ENCODE results near the gene PDZRN4.
"Not testable (repeated sequence)": the region's sequence is repeated elsewhere in the genome, so short reads cannot be mapped to it uniquely, and the experiment has no call there.

The PDZRN4 gene

DNA sequence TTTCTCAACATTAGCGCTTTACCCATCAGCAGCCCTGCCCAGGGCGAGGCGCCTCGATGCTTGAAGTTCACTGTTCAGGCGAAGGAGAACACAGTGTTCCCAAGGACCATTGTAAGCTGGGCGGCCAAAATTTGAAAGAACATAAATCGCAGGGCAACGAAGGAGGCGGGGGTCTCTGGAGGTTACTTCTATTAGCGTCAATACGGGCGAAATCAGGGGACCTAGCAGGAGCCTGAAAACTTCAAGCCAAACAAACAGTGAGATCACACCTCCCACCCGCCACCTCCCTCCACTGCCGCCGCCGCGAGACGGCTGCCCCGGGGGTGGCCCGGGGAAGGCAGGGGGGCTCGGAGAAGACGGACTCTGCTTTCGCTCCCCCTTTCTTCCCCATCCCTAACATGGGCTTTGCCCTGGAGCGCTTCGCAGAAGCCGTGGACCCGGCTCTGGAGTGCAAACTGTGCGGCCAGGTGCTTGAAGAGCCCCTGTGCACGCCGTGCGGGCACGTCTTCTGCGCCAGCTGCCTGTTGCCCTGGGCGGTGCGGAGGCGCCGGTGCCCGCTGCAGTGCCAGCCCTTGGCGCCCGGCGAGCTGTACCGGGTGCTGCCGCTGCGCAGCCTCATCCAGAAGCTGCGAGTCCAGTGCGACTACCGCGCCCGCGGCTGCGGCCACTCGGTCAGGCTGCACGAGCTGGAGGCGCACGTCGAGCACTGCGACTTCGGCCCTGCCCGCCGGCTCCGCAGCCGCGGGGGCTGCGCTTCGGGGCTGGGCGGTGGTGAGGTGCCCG is at the start of gene PDZRN4:
PDZRN4 (plus strand) TSS at position 263 of the 783 bp plus-strand sequence.
- no peak for DNase-seq

DNA sequence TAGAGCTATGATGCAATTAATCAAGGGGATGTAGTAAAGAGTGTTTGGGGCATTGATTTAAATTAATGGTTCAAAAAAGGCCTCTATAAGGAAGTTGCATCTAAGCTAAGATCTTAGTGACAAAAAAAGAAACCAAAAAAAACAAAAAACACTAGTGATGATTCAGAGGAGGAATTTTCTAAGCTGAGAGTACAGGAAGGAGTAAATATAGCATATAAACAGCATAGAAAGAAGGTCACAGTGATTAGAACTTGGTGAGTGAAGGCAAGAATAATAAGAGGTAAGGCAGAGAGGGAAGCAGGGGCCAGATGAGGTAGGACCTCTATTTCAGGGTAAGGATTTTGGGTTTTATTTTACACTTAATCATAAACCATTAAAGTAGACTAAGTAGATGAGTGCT is 48.0 kb upstream of the PDZRN4 start:
- DNase-seq: no peak

DNA sequence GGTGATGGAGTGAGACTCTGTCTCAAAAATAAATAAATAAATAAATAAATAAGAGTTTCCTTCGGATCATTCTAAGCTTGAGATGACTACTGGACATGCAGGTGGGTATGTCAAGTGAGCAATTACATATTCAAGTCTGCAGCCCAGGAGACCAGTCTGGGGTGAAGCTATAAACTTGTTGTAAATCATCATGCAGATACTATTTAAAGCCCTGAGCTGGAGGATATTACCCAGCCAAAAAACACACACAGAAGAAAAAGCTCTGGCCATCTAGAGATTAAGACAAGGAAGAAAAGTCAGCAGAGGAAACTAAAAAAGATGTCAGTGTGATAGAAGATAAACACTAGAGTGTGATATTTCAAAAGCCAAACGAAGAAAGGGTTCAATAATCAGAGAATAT is 47.0 kb upstream of the PDZRN4 start:
- DNase-seq: no peak

DNA sequence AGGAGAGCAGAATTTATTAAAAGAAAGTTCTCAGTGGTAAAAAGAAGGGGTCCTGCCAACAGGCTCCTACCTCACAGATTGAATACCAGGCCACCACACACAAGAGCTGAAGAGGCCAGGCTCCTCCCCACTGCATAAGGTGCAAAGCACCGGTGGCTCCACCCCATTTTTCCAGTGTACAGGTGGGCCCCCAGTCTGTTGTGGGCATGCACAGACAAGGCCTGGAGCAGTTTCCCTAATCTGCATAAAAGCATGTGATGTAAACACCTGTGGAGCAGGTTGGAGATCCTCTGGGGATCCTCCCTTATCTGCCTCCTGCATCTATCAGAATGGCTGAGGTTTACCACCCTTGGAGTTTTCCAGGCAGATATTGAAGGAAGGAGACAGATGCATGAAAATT is 45.7 kb upstream of the PDZRN4 start:
- DNase-seq: no peak

DNA sequence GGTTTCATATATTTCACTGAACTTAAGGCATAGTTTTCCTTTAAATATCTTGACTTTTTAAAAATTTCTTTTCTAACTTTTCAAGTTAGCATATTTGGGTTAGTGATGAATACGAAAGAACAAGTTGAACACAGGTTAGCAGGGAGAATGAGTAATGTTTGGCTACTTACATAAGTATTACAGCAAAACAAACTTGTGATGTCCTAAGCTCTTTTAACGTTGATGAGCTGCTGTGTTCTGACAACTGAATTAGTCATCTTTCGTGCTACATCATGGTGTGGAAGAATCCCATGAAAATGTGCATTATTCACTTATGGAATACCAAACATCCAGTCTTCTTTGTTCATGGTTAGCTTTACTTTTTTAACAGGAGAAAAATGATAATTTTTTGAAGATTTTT is 36.3 kb upstream of the PDZRN4 start:
- no peak for DNase-seq

DNA sequence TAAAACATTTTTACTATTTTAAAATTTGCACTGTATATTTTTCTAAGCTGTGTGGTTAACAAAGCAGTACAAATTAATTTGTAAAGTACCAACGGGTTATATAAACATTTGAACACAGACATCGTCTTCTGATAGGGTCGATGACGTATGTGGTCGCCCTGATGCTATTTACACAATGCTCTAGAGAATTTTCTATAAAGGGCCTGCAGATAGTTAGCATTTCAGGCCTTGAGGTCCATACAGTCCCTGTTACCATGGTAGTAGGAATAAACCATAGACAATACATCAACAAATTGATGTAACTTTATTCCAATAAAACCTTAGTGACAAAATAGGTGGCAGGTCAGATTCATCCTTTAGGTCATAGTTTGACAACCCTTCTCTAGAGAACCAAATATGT is 25.7 kb upstream of the PDZRN4 start:
- DNase-seq: no peak

DNA sequence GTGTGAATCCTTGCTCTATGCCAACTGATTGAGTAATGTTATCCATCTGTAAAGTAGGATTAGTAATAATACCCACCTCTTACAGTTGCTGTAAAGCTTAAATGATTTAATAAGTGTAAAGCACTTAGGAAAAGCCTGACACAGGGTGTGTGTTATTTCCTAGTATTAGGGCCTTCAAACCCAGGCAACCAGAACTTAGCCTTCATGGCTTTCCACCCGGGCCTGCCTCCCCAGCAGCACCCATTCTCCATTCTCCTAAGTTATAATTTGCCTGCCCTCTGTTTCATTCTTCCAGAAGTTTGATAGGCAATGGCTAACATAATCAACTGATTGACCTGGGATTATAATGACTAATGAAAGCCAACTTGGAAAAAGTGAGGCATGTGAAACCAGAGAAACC is 20.4 kb upstream of the PDZRN4 start:
- no peak for DNase-seq

DNA sequence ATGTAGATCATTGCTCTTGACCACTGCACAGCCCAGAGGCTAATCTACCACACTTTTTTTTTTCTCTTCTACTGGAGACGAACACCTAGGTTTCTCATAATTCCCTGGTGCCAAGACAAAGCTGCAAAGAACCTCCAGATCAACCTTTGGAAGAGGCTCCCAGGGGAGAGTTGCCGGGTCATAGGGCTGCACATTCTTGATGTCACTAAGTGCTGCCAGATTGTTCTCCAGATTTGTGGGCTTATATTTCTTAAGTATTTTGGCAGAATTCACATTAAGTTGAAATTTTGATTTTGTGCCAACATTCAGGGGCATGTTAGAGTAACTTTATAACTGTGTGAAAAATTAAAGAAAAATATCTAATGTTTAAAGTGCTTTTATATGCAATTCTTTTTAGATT is 13.5 kb upstream of the PDZRN4 start:
- DNase-seq: no peak

DNA sequence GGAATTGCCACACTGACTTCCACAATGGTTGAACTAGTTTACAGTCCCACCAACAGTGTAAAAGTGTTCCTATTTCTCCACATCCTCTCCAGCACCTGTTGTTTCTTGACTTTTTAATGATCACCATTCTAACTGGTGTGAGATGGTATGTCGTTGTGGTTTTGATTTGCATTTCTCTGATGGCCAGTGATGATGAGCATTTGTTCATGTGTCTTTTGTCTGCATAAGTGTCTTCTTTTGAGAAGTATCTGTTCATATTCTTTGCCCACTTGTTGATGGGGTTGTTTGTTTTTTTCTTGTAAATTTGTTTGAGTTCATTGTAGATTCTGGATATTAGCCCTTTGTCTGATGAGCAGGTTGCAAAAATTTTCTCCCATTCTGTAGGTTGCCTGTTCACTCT is 8.6 kb upstream of the PDZRN4 start:
- DNase-seq: not testable (repeated sequence)

DNA sequence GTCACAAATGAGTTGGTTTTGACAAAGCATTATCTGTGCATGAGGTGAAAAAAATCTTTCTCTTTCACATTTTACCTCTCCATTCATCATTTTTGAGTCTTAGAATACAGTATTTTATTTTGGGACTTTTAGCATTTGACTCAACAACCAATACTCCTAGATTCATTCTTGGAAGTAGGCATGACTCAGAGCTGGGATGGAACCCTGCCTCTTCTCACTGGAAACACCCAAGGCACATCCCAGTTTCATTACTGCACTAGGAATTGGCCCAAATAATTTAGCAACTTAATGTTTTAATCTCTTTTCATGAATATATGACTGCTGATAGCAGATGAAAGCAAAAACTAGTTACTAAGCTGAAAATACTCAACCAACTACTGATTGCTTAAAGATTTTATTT is 3.3 kb upstream of the PDZRN4 start:
- no peak for DNase-seq

DNA sequence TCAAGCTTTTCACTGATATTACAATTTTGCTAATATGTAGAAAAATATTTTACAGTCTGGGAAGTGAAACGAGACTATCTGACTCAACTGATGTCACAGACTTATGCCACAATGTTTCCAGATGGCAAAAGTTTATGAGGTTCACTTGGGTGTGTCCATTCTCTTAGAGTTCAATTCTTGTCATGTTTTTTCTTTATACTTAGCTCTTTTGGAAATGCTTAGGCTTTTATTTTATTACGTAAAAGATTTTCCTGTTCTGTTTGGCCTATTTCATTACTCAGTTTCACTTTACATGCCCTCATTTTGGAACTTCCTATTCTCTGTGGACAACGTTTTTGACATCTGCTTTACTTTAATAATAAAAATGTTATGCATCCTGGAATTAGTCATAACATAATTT is 2.1 kb upstream of the PDZRN4 start:
- no peak for DNase-seq

DNA sequence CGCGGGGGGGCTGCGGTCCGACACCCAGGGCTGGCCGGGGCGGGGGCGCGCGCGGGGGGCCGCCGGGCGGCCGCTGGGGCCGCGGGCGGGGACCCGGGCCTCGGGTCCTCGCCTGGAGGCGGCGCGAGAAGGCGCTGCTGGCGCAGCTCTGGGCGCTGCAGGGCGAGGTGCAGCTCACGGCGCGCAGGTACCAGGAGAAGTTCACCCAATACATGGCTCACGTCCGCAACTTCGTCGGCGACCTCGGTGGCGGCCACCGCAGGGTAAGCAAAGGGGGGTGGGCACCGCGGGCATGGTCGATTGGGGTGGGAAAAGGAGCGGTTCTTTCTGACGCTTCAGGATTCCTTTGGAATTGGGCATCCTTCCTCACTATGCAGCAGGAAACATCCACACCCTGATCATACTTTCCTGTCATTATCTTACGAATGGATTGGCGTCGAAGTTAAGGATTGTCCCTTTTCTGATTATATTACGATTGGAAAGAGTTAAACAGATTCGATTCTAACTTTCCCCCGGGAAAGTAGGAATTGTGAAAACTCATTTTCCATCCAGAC is 798 bp downstream of the PDZRN4 start:
- DNase-seq: no peak

DNA sequence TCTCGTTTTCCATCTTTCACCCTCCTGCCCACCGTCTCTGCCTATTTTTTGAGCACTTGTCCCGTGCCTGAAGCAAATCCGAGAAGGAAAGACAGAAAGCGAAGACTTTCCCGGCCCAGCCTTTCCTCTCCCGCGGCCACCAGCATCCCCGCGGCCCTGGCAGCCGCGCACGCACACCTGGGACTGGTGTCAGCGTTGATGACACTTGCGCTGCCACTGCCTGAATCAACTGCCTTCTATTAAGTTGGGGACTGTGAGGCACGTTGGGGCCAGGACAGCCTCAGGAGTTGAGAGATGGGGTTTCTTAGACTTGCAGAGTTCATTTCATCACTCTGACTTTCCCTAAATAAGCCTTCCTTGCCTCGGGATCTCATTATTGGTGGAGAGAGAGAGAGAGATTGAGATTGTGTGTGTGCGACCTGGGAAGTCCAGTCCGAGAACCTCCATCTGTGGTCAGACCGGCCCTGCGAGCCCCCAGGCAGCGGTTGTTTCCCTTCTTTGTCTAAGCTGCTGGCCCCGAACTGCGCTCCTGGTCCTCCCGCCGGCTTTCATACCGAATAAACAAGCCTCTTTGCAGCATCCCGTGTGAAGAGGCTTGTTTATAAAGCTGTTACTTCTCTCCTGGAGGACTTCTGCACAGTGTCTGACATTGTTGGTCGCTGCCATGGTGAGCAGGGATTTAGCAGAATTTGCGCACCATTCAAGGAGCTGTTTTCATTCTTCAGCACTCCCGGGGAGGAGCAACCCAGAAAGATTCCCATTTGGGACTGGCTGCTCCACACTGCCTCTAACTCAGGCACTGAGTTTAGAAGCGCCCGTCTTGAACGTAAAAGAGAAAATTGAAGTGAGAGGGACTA is 1.5 kb downstream of the PDZRN4 start:
- no peak for DNase-seq

DNA sequence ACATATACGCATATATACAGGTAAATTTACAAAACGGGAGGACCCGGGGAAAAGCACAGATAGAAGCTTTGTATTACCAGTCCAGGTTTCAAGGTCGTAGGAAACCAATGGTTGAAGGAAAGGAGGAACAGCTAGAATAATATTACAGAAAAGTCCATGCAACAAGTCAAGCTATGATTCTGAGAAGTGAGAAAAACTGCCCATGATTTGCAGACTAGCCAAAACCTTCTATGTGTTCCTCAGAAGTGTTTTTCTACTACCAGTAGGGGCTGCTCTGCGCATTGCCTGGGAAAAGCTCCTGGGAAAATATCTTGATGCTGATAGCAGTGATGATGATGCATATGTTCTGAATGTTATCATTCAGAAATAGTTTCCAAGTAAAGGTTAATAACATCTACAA is 2.2 kb downstream of the PDZRN4 start:
- no peak for DNase-seq

DNA sequence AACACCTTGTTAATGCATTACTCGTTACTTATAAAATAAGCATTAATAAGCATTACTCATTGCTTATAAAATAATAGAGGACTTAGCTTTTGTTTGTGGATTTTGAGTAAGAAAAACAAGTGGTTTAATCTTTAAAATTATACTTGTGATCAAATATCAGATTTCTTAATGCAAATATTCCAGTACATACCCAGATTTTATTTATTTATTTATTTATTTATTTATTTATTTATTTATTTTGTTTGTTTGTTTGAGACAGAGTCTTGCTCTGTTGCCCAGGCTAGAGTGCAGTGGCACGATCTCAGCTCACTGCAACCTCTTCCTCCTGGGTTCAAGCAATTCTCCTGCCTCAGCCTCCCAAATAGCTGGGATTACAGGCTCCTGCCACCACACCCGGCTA is 3.4 kb downstream of the PDZRN4 start:
- DNase-seq: not testable (repeated sequence)

DNA sequence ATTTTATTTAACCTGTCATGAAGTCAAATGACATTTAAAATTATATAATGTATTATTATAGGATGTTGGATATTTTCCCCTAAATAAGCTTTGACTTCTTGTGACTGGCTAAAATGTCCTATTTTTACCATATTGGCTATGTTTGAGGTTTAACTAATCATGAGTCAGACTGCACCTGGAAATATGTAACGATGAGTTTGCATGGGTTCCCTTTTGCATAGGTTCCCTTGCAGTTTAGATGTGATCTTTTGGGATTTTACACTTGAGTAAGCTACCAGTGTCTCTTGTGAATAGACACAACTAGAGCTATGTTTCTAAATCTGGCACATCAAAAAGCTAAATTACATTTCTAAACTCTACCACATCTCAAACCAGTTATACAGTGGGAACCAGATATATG is 5.2 kb downstream of the PDZRN4 start:
- DNase-seq: no peak

DNA sequence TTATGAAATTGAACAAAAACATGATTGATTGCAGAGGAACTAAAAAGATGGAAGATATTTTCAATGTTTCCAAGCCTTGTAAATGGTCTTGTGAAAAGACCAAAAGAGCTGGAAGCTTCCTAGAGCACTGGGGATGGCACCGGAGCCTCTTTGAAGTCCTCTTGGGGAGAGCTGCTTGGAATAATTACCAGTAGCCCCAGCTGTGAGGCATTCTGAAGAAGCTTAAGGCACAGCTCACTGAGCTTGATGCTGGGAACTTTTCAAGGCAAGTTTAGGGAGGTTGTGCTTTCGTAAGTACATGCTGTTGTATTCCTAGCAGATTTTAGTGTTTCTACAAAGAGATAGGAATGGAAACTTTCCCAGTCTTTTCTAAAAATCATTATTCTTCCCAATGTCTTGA is 13.9 kb downstream of the PDZRN4 start:
- no peak for DNase-seq

DNA sequence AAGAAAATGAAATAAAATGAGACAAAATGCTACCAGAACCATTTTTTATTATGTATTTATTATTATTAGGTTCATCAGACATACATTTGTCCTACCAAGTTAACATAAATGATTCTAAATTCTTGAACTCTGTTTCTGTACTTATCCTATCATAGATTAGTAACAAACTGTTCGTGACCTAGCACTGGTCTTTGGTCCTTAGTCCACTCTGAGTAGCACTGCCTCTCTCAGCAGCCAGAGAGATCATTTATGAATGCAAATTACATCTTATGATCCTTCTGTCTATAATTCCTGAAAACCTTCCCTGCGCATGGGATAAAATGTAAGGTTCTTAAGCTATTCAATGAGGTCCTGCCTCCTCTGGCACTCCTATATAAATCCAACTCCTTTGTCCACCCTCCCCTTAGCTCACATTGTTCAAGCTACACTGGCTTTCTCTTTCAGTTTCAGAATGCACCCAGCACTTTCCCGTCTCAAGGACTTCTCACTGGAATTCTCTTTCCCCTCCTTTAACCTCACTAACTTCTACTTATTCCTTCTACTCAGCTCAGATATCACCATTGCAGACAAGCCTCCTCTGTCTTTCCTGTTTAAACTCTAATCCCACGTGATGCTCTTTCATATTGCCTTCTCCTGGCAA is 17.1 kb downstream of the PDZRN4 start:
- DNase-seq: no peak

DNA sequence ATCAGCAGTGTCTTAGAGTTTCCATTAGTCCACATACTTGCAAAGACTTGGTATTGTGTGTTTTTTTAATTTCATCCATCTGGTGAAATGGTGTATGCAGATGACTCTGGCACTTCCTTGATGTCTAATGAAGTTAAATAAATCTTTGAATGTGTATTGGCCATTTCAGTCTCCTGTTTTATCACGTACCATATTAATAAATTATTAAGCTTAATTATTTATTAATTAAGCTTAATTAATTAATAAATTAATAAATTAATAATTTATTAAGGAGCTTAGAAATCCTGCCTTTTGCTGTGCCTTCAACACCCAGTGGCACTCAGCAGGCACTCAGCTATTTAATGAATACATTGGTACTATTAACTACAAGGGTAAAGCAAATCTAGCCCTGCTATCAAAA is 18.2 kb downstream of the PDZRN4 start:
- DNase-seq: no peak

DNA sequence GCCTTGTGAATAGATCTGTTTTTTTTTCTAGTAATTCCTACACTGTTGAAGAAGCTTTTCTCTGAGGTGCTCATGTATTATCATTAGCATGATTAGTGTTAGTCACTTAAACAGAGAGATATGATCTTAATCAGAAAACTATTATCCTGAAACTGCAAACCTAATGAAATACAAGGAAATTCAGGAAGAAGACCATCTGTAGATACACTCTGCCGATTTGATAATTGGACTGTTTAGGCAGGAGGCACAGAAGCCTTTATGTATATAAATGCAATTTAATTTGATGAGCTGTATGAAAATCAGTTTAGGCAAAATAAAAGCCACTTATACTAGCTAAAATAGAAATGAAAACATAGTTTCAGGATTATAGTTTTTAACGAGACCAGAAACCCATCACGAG is 23.3 kb downstream of the PDZRN4 start:
- DNase-seq: no peak

DNA sequence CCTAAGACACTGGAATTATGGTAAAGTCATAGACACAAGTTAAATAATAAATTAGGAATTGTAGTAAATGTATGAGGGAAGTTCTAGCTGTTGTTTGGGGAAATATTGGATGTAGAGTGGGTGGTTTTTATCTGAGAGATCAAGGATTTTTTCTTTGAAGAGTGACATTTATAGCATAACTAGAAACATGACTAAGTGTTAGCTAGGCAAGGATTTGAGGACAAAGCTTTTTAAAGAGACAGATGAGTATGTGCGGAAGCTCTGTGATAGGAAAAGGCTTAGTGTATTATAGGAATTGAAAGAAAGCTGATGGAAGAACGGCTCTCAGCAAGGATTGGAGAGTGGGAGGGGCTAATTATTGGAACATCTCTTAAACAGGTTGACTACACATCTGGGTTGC is 24.5 kb downstream of the PDZRN4 start:
- no peak for DNase-seq

DNA sequence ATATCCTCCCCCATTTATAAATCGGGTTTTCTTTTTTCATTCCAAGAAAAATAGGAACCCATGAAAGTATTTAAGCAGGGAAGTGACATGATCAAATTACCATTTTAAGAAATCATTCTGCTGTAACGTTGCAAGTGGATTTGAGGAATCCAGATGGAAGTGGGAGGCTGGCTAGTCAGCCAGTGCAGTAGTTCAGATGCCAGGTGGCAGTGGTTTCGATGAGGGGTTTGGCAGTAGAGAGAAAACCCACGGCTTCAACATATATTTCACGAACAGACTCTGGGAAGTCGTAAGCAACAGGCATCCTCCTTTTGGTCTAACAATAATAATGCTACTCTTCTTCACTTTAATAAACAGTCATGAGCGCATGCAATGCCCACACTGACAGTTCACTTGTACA is 25.0 kb downstream of the PDZRN4 start:
- DNase-seq: no peak

DNA sequence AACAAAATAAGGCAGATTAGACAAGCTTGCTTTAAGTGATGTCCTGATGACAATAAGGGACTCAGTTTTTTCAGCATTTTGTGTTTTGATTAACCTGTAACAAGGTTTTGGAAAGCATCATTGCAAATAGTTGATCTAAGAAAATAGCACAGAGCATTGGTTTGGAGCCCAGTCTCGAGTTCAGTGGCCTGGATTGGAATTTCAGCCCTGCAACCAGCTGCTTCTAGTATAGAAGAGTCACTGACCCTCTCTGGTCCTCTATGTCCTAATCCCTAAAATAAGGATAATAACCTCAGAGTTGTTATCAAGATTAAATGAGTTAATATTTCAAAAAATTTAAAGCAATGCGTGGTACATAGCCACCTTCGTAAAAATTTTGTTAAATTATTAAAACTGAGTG is 25.5 kb downstream of the PDZRN4 start:
- DNase-seq: no peak

DNA sequence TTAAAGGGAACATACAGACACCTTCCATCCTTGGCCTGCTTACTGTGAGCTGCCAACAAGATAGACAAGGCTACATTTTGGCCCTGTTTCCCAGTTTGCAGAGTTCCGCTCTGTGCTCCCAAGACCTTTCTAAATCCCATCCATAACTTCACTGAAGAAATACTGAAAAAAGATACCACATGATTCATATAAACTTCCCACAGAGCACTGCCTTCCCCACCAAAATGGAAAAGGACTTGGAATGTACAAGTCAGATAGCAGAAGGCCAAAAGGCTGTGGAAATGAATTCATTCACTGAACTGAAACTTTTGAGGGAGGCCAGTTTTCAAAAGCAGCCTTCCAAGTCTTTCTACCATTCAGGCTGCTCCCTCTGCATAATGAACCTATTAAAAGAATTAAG is 29.6 kb downstream of the PDZRN4 start:
- DNase-seq: no peak

Measured in CD4-positive, alpha-beta T cell treated with Interleukin-4 for 4 hours (primary cell).